Astrocyte (in vitro differentiated cells and primary cell): ENCODE results near the gene TEDC1. TPM values are rescaled to one million over a fixed set of nuclear protein-coding genes. Genes with fewer than 3 reads are reported as not detected.

ENCODE experiments used
- DNase-seq: peaks from one replicate; pipeline ENCODE4 v3.0.0-alpha.2; 2010; ENCODE audit warnings: low read depth
- FAIRE-seq: peaks from 2 replicates; lab custom pipeline; 2011; peaks lifted over from hg19 to GRCh38; lab: Jason Lieb, UNC
- H2AFZ ChIP-seq: 2 replicates; pipeline ENCODE4 v1.6.0; 2012; ENCODE audit warnings: low read depth, low read length, inconsistent platforms
- H3K27ac ChIP-seq: 2 replicates; pipeline ENCODE4 v1.5.1; 2011; ENCODE audit warnings: low read depth, low read length, inconsistent platforms
- H3K27me3 ChIP-seq: 2 replicates; pipeline ENCODE4 v1.6.0; 2011; ENCODE audit warnings: low read length, inconsistent platforms; ENCODE audit not compliant: insufficient read depth
- H3K36me3 ChIP-seq: 2 replicates; pipeline ENCODE4 v1.5.1; 2011; ENCODE audit warnings: low read length, inconsistent platforms; ENCODE audit not compliant: insufficient read depth
- H3K4me1 ChIP-seq: 2 replicates; pipeline ENCODE4 v1.5.1; 2011; ENCODE audit warnings: low read length, inconsistent platforms; ENCODE audit not compliant: insufficient read depth
- H3K4me2 ChIP-seq: 2 replicates; pipeline ENCODE4 v1.6.0; 2012; ENCODE audit warnings: low read length, inconsistent platforms
- H3K4me3 ChIP-seq: 2 replicates; pipeline ENCODE4 v1.5.1; 2011; ENCODE audit warnings: low read depth, mild to moderate bottlenecking, low read length, inconsistent platforms; ENCODE audit not compliant: insufficient read depth
- H3K79me2 ChIP-seq: 2 replicates; pipeline ENCODE4 v1.6.0; 2012; ENCODE audit warnings: mild to moderate bottlenecking, low read length, inconsistent platforms; ENCODE audit not compliant: insufficient read depth
- H3K9ac ChIP-seq: 2 replicates; pipeline ENCODE4 v1.6.0; 2012; ENCODE audit warnings: mild to moderate bottlenecking, low read length, inconsistent platforms
- H3K9me3 ChIP-seq: 2 replicates; pipeline ENCODE4 v1.5.1; 2012; ENCODE audit warnings: low read depth, mild to moderate bottlenecking, low read length, inconsistent platforms; ENCODE audit not compliant: insufficient read depth
- H4K20me1 ChIP-seq: 2 replicates; pipeline ENCODE4 v1.6.0; 2012; ENCODE audit warnings: low read length, inconsistent platforms; ENCODE audit not compliant: insufficient read depth
- H3K27ac Mint-ChIP-seq: one replicate; pipeline ENCODE4 v1.8.0; 2021; ENCODE audit warnings: mild to moderate bottlenecking, mixed read lengths; ENCODE audit not compliant: unreplicated experiment
- H3K27me3 Mint-ChIP-seq: one replicate; pipeline ENCODE4 v1.8.0; 2021; ENCODE audit warnings: low read depth, mixed read lengths; ENCODE audit not compliant: unreplicated experiment
- H3K36me3 Mint-ChIP-seq: one replicate; pipeline ENCODE4 v1.8.0; 2021; ENCODE audit warnings: low read depth, mixed read lengths; ENCODE audit not compliant: unreplicated experiment
- H3K4me1 Mint-ChIP-seq: one replicate; pipeline ENCODE4 v1.8.0; 2021; ENCODE audit warnings: low read depth, mixed read lengths; ENCODE audit not compliant: unreplicated experiment
- H3K4me3 Mint-ChIP-seq: one replicate; pipeline ENCODE4 v1.8.0; 2021; ENCODE audit warnings: mild to moderate bottlenecking, moderate library complexity, mixed read lengths; ENCODE audit not compliant: unreplicated experiment
- H3K9me3 Mint-ChIP-seq: one replicate; pipeline ENCODE4 v1.8.0; 2021; ENCODE audit warnings: mild to moderate bottlenecking, mixed read lengths; ENCODE audit not compliant: unreplicated experiment
- CTCF ChIP-seq: IDR thresholded peaks from 2 replicates; pipeline ENCODE4 v1.5.1; 2011; ENCODE audit warnings: low read depth, mild to moderate bottlenecking, inconsistent platforms, low read length, moderate library complexity; ENCODE audit not compliant: insufficient read depth
- EZH2 ChIP-seq: IDR thresholded peaks from 2 replicates; pipeline ENCODE4 v1.6.1; 2012; ENCODE audit warnings: mild to moderate bottlenecking, low read length, inconsistent platforms; ENCODE audit not compliant: insufficient read depth
- total RNA-seq: library from RNA; stranded (reverse); gene quantifications from 2 replicates; pipeline ENCODE4 v1.2.1, GENCODE V29; 2021

Gene TEDC1
- total RNA-seq, 1 donor from 2014 or later = 5.5 TPM

- Mint-ChIP-seq H3K4me1 (peaks cover 4% of the 10 kb centered on the region), H3K4me3 (peak within 1 kb of the TSS; percentile 78), H3K36me3 (peaks cover under 1% of the 10 kb centered on the region), H3K9me3 (no peaks in the 10 kb centered on the region), H3K27me3 (peaks cover 1% of the 10 kb centered on the region), H3K27ac (no peak within 1 kb of the TSS)
- FAIRE-seq (no peak), DNase-seq (no peak)
- Histone ChIP-seq H3K9ac (peak within 1 kb of the TSS; percentile 88), H4K20me1 (peaks cover 34% of the 10 kb centered on the region), H3K4me2 (peak within 1 kb of the TSS; percentile 97), H2AFZ (peak within 1 kb of the TSS; percentile 69), H3K4me3 (peak within 1 kb of the TSS; percentile 73), H3K4me1 (peaks cover 29% of the 10 kb centered on the region), H3K36me3 (no peaks in the 10 kb centered on the region), H3K9me3 (no peaks in the 10 kb centered on the region), H3K27ac (peak within 1 kb of the TSS; percentile 79), H3K79me2 (peaks cover 25% of the 10 kb centered on the region), H3K27me3 (no peaks in the 10 kb centered on the region)
- TF ChIP-seq EZH2 = no peak
- no peak for TF ChIP-seq CTCF
These were observed 16.4 kb upstream of the TEDC1 start, which contains the start of gene CRIP2 for GRCh38 chr14:105474483-105475268. Gene CRIP2 (plus strand): TSS chr14:105474821. CDS start chr14:105474863, 42 bp downstream.

- H3K9me3 ChIP-seq = no peaks in the 10 kb centered on the region
- peak overlapping the region; percentile 73 for H3K4me3 ChIP-seq
- Mint-ChIP-seq H3K4me3 (peak overlapping the region; percentile 78), H3K36me3 (peaks cover 3% of the 10 kb centered on the region), H3K27me3 (peaks cover 5% of the 10 kb centered on the region), H3K27ac (no peak overlapping the region), H3K4me1 (peaks cover 4% of the 10 kb centered on the region), H3K9me3 (no peaks in the 10 kb centered on the region)
- FAIRE-seq (no peak), DNase-seq (peak; percentile 43)
- peak overlapping the region; percentile 69 for H2AFZ ChIP-seq
- peak overlapping the region; percentile 97 for H3K4me2 ChIP-seq
- no peaks in the 10 kb centered on the region for H3K36me3 ChIP-seq
- peak overlapping the region; percentile 88 for H3K9ac ChIP-seq
- peak overlapping the region; percentile 62 for H3K27ac ChIP-seq
- peaks cover 29% of the 10 kb centered on the region for H3K4me1 ChIP-seq
- no peaks in the 10 kb centered on the region for H3K27me3 ChIP-seq
- TF ChIP-seq EZH2 (no peak), CTCF (no peak)
- H3K79me2 ChIP-seq = peaks cover 25% of the 10 kb centered on the region
- peaks cover 34% of the 10 kb centered on the region for H4K20me1 ChIP-seq
These were observed 15.6 kb upstream of the TEDC1 start for GRCh38 chr14:105475269-105476096.
